HepG2 (cell line): ENCODE data around the gene PLCG2. TPM values are rescaled to one million over a fixed set of nuclear protein-coding genes. Genes with fewer than 3 reads are reported as not detected.

Experiments
- ATM ChIP-seq: fragments of 450-650 bp; IDR thresholded peaks from 2 replicates; pipeline ENCODE4 v1.7.1; 2017; ENCODE audit warnings: mild to moderate bottlenecking, borderline replicate concordance
- CENPX ChIP-seq: sonication (generic); formaldehyde crosslinking; IDR thresholded peaks from 2 replicates; pipeline ENCODE4 v1.9.0; 2021; ENCODE audit warnings: mild to moderate bottlenecking, missing genetic modification reagents, moderate library complexity
- CHD4 ChIP-seq: fragments of 200-600 bp; sonication (generic); IDR thresholded peaks from 2 replicates; pipeline ENCODE4 v1.7.0; 2017; ENCODE audit warnings: mild to moderate bottlenecking, low read length, borderline replicate concordance
- DNMT1 ChIP-seq: sonication (generic); formaldehyde crosslinking; IDR thresholded peaks from 2 replicates; pipeline ENCODE4 v1.5.1; 2020; ENCODE audit warnings: mild to moderate bottlenecking, missing genetic modification reagents
- GTF2F1 ChIP-seq: fragments of 150-350 bp; IDR thresholded peaks from 2 replicates; pipeline ENCODE4 v1.6.1; 2014; ENCODE audit warnings: low read length
- GTF3A ChIP-seq: sonication (generic); formaldehyde crosslinking; conservative IDR thresholded peaks from 2 replicates; pipeline ENCODE4 v1.4.0; 2020; ENCODE audit warnings: mild to moderate bottlenecking, missing genetic modification reagents
- HDAC6 ChIP-seq: fragments of 200-600 bp; sonication (generic); IDR thresholded peaks from 2 replicates; pipeline ENCODE4 v1.7.0; 2017; ENCODE audit warnings: mild to moderate bottlenecking, antibody characterized with exemption, low read length, low read depth
- KDM4B ChIP-seq: sonication (generic); formaldehyde crosslinking; IDR thresholded peaks from 2 replicates; pipeline ENCODE4 v1.4.0; 2020; ENCODE audit warnings: missing genetic modification reagents
- MAFF ChIP-seq: IDR thresholded peaks from 2 replicates; pipeline ENCODE4 v1.6.1; 2011; ENCODE audit warnings: low read depth, low read length, improper control_type of control experiment
- RELA ChIP-seq: sonication (generic); formaldehyde crosslinking; IDR thresholded peaks from 2 replicates; pipeline ENCODE4 v1.4.0; 2020; ENCODE audit warnings: missing genetic modification reagents
- SOX6 ChIP-seq, 2 experiments: fragments of 450-650 bp in 1 of 2; sonication (generic) in 1 of 2; formaldehyde crosslinking in 1 of 2; IDR thresholded peaks; 2 replicates each; pipeline versions ENCODE4 v1.4.0 to v1.6.1; 2017 to 2020; ENCODE audit warnings: antibody characterized with exemption in 1 of 2, mild to moderate bottlenecking in 1 of 2, missing genetic modification reagents in 1 of 2
- STAG1 ChIP-seq: sonication (generic); formaldehyde crosslinking; IDR thresholded peaks from 2 replicates; pipeline ENCODE4 v1.4.0; 2020; ENCODE audit warnings: missing genetic modification reagents
- TBX3 ChIP-seq: fragments of 450-650 bp; IDR thresholded peaks from 2 replicates; pipeline ENCODE4 v1.6.1; 2017; ENCODE audit warnings: antibody characterized with exemption, mild to moderate bottlenecking, inconsistent platforms, borderline replicate concordance
- ZBTB7A ChIP-seq: sonication (generic); formaldehyde crosslinking; IDR thresholded peaks from 2 replicates; pipeline ENCODE4 v1.8.0; 2022; ENCODE audit warnings: mild to moderate bottlenecking, missing genetic modification reagents
- ZIK1 ChIP-seq: sonication (generic); formaldehyde crosslinking; IDR thresholded peaks from 2 replicates; pipeline ENCODE4 v1.5.0; 2020; ENCODE audit warnings: mild to moderate bottlenecking, low read depth, missing genetic modification reagents, borderline replicate concordance
- ZNF317 ChIP-seq: sonication (generic); formaldehyde crosslinking; IDR thresholded peaks from 2 replicates; pipeline ENCODE4 v1.5.0; 2020; ENCODE audit warnings: mild to moderate bottlenecking, missing genetic modification reagents
- ZNF556 ChIP-seq: sonication (generic); formaldehyde crosslinking; IDR thresholded peaks from 2 replicates; pipeline ENCODE4 v1.4.0; 2020; ENCODE audit warnings: mild to moderate bottlenecking, missing genetic modification reagents, borderline replicate concordance
- ZNF562 ChIP-seq: sonication (generic); formaldehyde crosslinking; IDR thresholded peaks from 2 replicates; pipeline ENCODE4 v1.8.0; 2022; ENCODE audit warnings: missing genetic modification reagents, borderline replicate concordance
- ZNF629 ChIP-seq: sonication (generic); formaldehyde crosslinking; conservative IDR thresholded peaks from 2 replicates; pipeline ENCODE4 v1.5.0; 2020; ENCODE audit warnings: missing genetic modification reagents
- ZNF672 ChIP-seq: sonication (generic); formaldehyde crosslinking; IDR thresholded peaks from 2 replicates; pipeline ENCODE4 v1.8.1; 2022; ENCODE audit warnings: missing genetic modification reagents
- ZNF891 ChIP-seq: sonication (generic); formaldehyde crosslinking; IDR thresholded peaks from 2 replicates; pipeline ENCODE4 v1.5.0; 2020; ENCODE audit warnings: mild to moderate bottlenecking, missing genetic modification reagents
- polyA plus RNA-seq, 8 experiments: library from polyadenylated mRNA; depleted of rRNA in 3 of 8; stranded (reverse) in 7 of 8; unstranded in 1 of 8; fragments of >200 nt; fragmentation: Illumina TruSeq in 4 of 8; extraction: Trizol in 4 of 8; gene quantifications; 2 replicates each; pipeline versions ENCODE4 v1.2.1 to v1.2.3, GENCODE V29; 2011 to 2016; ENCODE audit warnings: low read depth in 4 of 8, missing spikeins in 1 of 8, mixed read lengths in 1 of 8; ENCODE audit not compliant: insufficient read depth in 1 of 8
- total RNA-seq, 5 experiments: library from RNA; depleted of rRNA; stranded (reverse); fragments of >200 nt; fragmentation: Illumina TruSeq; extraction: Trizol; gene quantifications; 2 replicates each; pipeline ENCODE4 v1.2.3, GENCODE V29; 2016; ENCODE audit warnings: low read depth in 1 of 5
- TF ChIP-seq, protein P1 (sequence below): sonication (generic); formaldehyde crosslinking; IDR thresholded peaks from 2 replicates; pipeline ENCODE4 v1.4.0; 2020; ENCODE audit warnings: missing genetic modification reagents
- TF ChIP-seq, protein P2 (sequence below): sonication (generic); formaldehyde crosslinking; IDR thresholded peaks from 2 replicates; pipeline ENCODE4 v1.4.0; 2020; ENCODE audit warnings: mild to moderate bottlenecking, missing genetic modification reagents
- TF ChIP-seq, protein P3 (sequence below): sonication (generic); formaldehyde crosslinking; IDR thresholded peaks from 2 replicates; pipeline ENCODE4 v1.8.0; 2023; ENCODE audit warnings: mild to moderate bottlenecking, missing genetic modification reagents
- TF ChIP-seq, protein P4 (sequence below): sonication (generic); formaldehyde crosslinking; IDR thresholded peaks from 2 replicates; pipeline ENCODE4 v1.9.0; 2021; ENCODE audit warnings: missing genetic modification reagents, mild to moderate bottlenecking, borderline replicate concordance

PLCG2 gene
- total and polyA plus RNA-seq, 2 of the 13 experiments (the other 11 are each of a cell fraction or from before 2014, with no cell fraction given) = 0.13 to 0.18 TPM

DNA sequence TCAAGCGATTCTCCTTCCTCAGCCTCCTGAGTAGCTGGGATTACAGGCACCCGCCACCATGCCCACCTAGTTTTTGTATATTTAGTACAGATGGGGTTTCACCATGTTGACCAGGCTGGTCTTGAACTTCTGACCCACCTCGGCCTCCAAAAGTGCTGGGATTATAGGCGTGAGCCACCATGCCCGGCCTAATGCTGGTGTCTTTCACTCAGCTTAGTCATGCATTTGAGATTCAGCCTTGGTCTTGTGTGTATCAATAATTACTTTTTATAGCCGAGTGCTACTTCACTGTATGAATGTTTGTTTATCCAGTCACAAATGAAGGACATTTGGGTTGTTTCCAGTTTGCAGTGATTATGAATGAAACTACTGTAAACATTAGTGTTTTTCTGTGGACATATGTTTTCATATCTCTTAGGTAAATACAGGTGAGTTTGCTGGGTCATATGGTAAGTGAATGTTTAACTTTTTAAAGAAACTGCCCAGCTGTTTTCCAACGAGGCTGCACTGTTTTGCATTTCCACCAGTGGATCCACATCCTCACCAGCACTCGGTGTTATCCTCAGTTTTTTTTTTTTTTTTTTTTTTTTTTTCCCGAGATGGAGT, 11.0 kb upstream of the PLCG2 start (continued):
- TF ChIP-seq, protein P1, sequence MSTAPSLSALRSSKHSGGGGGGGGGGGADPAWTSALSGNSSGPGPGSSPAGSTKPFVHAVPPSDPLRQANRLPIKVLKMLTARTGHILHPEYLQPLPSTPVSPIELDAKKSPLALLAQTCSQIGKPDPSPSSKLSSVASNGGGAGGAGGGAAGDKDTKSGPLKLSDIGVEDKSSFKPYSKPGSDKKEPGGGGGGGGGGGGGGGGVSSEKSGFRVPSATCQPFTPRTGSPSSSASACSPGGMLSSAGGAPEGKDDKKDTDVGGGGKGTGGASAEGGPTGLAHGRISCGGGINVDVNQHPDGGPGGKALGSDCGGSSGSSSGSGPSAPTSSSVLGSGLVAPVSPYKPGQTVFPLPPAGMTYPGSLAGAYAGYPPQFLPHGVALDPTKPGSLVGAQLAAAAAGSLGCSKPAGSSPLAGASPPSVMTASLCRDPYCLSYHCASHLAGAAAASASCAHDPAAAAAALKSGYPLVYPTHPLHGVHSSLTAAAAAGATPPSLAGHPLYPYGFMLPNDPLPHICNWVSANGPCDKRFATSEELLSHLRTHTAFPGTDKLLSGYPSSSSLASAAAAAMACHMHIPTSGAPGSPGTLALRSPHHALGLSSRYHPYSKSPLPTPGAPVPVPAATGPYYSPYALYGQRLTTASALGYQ (CRISPR knock-in tag) = peak; percentile 98
- TF ChIP-seq TBX3 (peak; percentile 74), DNMT1 (CRISPR knock-in tag) (no peak), MAFF (peak; percentile 1; the same call in 1 of the 2 replicates), ZNF672 (CRISPR knock-in tag) (no peak), GTF3A (CRISPR knock-in tag) (no peak), CENPX (CRISPR knock-in tag) (no peak), ZIK1 (CRISPR knock-in tag) (no peak), RELA (CRISPR knock-in tag) (no peak), KDM4B (CRISPR knock-in tag) (no peak), ZNF891 (no peak), CHD4 (no peak), SOX6 (IDR thresholded peaks at IDR 0.05) (no peak), SOX6 (CRISPR knock-in tag; IDR thresholded peaks at IDR 0.05) (peak; percentile 91), ZBTB7A (CRISPR knock-in tag) (no peak), STAG1 (peak; percentile 13; the same call in 1 of the 2 replicates), ZNF629 (no peak; the same call in 1 of the 2 replicates), ZNF562 (CRISPR knock-in tag) (no peak), ATM (no peak), HDAC6 (no peak), ZNF317 (CRISPR knock-in tag) (no peak), ZNF556 (CRISPR knock-in tag) (no peak; the same call in 1 of the 2 replicates), GTF2F1 (no peak)
- TF ChIP-seq, protein P2, sequence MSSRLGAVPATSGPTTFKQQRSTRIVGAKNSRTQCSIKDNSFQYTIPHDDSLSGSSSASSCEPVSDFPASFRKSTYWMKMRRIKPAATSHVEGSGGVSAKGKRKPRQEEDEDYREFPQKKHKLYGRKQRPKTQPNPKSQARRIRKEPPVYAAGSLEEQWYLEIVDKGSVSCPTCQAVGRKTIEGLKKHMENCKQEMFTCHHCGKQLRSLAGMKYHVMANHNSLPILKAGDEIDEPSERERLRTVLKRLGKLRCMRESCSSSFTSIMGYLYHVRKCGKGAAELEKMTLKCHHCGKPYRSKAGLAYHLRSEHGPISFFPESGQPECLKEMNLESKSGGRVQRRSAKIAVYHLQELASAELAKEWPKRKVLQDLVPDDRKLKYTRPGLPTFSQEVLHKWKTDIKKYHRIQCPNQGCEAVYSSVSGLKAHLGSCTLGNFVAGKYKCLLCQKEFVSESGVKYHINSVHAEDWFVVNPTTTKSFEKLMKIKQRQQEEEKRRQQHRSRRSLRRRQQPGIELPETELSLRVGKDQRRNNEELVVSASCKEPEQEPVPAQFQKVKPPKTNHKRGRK (CRISPR knock-in tag) = no peak
- TF ChIP-seq, protein P3, sequence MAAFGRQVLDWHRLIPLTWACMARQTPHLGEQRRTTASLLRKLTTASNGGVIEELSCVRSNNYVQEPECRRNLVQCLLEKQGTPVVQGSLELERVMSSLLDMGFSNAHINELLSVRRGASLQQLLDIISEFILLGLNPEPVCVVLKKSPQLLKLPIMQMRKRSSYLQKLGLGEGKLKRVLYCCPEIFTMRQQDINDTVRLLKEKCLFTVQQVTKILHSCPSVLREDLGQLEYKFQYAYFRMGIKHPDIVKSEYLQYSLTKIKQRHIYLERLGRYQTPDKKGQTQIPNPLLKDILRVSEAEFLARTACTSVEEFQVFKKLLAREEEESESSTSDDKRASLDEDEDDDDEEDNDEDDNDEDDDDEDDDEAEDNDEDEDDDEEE (CRISPR knock-in tag) = no peak
- TF ChIP-seq, protein P4, sequence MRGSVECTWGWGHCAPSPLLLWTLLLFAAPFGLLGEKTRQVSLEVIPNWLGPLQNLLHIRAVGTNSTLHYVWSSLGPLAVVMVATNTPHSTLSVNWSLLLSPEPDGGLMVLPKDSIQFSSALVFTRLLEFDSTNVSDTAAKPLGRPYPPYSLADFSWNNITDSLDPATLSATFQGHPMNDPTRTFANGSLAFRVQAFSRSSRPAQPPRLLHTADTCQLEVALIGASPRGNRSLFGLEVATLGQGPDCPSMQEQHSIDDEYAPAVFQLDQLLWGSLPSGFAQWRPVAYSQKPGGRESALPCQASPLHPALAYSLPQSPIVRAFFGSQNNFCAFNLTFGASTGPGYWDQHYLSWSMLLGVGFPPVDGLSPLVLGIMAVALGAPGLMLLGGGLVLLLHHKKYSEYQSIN (CRISPR knock-in tag) = no peak
